Cardiac muscle cell (in vitro differentiated cells and primary cell): ENCODE results near the gene RHBDD2. TPM values are rescaled to one million over a fixed set of nuclear protein-coding genes. Genes with fewer than 3 reads are reported as not detected.
"Not testable (repeated sequence)": the region's sequence is repeated elsewhere in the genome, so short reads cannot be mapped to it uniquely, and the experiment has no call there.

Experiments
- DNase-seq, 2 donors: peaks; one replicate each; pipeline versions ENCODE4 v3.0.0 to v3.0.0-alpha.2; 2010 to 2017; ENCODE audit warnings: low read depth in 1 of 2, low spot score in 1 of 2
- H3K27ac ChIP-seq: fragments of 200-600 bp; sonication (generic); 2 replicates; pipeline ENCODE4 v1.5.1; 2016
- H3K27me3 ChIP-seq: fragments of 200-600 bp; sonication (generic); 2 replicates; pipeline ENCODE4 v1.6.0; 2016; ENCODE audit warnings: control low read depth
- H3K36me3 ChIP-seq: fragments of 200-600 bp; sonication (generic); 2 replicates; pipeline ENCODE4 v1.5.1; 2016; ENCODE audit warnings: control low read depth
- H3K4me1 ChIP-seq: fragments of 200-600 bp; sonication (generic); 2 replicates; pipeline ENCODE4 v1.8.1; 2017; ENCODE audit warnings: low read depth, mild to moderate bottlenecking, mixed run types
- H3K4me3 ChIP-seq: fragments of 200-600 bp; sonication (generic); 2 replicates; pipeline ENCODE4 v1.5.1; 2016; ENCODE audit warnings: mild to moderate bottlenecking
- H3K9me3 ChIP-seq: fragments of 200-600 bp; sonication (generic); 2 replicates; pipeline ENCODE4 v1.5.1; 2017; ENCODE audit warnings: low read depth, mild to moderate bottlenecking, control low read depth
- polyA plus RNA-seq: library from polyadenylated mRNA; unstranded; fragments of >200 nt; fragmentation: Nextera tagmentation; extraction: Ambion mirVana; gene quantifications from 2 replicates; pipeline ENCODE4 v1.2.1, GENCODE V29; 2016
- total RNA-seq: library from RNA; depleted of rRNA; stranded (reverse); fragments of >200 nt; gene quantifications from 2 replicates; pipeline ENCODE4 v1.2.3, GENCODE V29; 2016
- TF ChIP-seq, protein P1 (sequence below): IDR thresholded peaks from 2 replicates; pipeline ENCODE4 v1.5.1; 2012; ENCODE audit warnings: low read depth, mild to moderate bottlenecking, low read length

RHBDD2 gene
- total and polyA plus RNA-seq, 2 experiments from 2014 or later, result 83.6 to 223 TPM

GRCh38 chr7:75849573-75849972 is 29.3 kb upstream of the RHBDD2 start:
- Histone ChIP-seq H3K4me1 (no peaks in the 10 kb centered on the region), H3K27me3 (no peaks in the 10 kb centered on the region), H3K4me3 (no peak overlapping the region), H3K9me3 (no peaks in the 10 kb centered on the region), H3K27ac (no peak overlapping the region), H3K36me3 (no peaks in the 10 kb centered on the region)
- DNase-seq, result no peak
- TF ChIP-seq, protein P1, sequence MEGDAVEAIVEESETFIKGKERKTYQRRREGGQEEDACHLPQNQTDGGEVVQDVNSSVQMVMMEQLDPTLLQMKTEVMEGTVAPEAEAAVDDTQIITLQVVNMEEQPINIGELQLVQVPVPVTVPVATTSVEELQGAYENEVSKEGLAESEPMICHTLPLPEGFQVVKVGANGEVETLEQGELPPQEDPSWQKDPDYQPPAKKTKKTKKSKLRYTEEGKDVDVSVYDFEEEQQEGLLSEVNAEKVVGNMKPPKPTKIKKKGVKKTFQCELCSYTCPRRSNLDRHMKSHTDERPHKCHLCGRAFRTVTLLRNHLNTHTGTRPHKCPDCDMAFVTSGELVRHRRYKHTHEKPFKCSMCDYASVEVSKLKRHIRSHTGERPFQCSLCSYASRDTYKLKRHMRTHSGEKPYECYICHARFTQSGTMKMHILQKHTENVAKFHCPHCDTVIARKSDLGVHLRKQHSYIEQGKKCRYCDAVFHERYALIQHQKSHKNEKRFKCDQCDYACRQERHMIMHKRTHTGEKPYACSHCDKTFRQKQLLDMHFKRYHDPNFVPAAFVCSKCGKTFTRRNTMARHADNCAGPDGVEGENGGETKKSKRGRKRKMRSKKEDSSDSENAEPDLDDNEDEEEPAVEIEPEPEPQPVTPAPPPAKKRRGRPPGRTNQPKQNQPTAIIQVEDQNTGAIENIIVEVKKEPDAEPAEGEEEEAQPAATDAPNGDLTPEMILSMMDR, result no peak

DNA sequence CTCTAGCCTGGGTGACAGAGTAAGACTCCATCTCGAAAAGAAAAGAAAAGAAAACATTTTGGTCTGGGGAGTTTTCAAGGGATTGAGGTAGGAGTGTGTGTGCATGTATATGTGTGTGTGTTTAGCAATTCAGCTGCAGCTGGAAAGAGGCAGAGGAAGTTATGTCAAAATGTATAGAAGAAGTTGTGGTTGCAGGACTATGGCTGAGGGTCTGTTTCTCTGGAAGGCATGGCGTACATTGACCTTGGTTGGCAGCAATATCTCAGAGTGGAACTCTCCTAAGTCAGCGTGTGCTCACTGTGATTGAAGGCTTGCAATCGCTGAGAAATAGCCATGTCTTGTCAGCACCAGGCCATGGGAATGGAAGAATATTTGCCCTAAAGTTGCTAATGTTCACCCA is 28.6 kb upstream of the RHBDD2 start:
- H3K27me3 ChIP-seq, result no peaks in the 10 kb centered on the region
- H3K4me3 ChIP-seq, result no peak overlapping the region
- no peaks in the 10 kb centered on the region for H3K9me3 ChIP-seq
- DNase-seq, result no peak
- TF ChIP-seq, protein P1, result no peak
- H3K36me3 ChIP-seq, result no peaks in the 10 kb centered on the region
- H3K27ac ChIP-seq, result no peak overlapping the region
- no peaks in the 10 kb centered on the region for H3K4me1 ChIP-seq

DNA sequence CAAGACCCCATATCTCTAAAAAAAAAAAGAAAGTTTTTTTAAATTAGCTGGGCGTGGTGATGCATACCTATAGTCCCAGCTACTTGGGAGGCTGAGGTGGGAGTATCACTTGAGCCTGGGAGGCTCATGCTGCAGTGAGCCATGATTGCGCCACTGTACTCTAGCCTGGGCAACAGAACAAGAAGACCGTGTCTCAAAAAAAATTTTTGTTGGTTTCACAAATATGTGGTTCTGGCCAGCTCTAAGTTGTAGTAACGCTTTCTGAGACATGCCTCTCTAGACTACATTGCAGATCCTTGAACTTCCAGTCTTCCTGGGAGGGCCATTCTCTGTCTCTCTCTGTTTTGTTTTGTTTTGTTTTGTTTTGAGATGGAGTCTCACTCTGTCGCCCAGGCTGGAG is 24.6 kb upstream of the RHBDD2 start:
- Histone ChIP-seq H3K36me3 (no peaks in the 10 kb centered on the region), H3K4me1 (no peaks in the 10 kb centered on the region), H3K27me3 (no peaks in the 10 kb centered on the region), H3K4me3 (no peak overlapping the region), H3K27ac (no peak overlapping the region), H3K9me3 (no peaks in the 10 kb centered on the region)
- TF ChIP-seq, protein P1, result no peak
- peak in 1 of 2 donors; percentile 92 for DNase-seq

- not testable (repeated sequence) for H3K4me1 ChIP-seq, H3K4me3 ChIP-seq, H3K9me3 ChIP-seq, H3K27ac ChIP-seq, H3K27me3 ChIP-seq, H3K36me3 ChIP-seq
- DNase-seq, result peak in 1 of 2 donors; percentile 30
Observed at GRCh38 chr7:75854813-75855345, 24.0 kb upstream of the RHBDD2 start.

- H3K27me3 ChIP-seq, result no peaks in the 10 kb centered on the region
- H3K9me3 ChIP-seq, result no peaks in the 10 kb centered on the region
- H3K4me1 ChIP-seq, result no peaks in the 10 kb centered on the region
- H3K27ac ChIP-seq, result no peak overlapping the region
- TF ChIP-seq, protein P1, result no peak
- DNase-seq, result no peak
- H3K4me3 ChIP-seq, result no peak overlapping the region
- no peaks in the 10 kb centered on the region for H3K36me3 ChIP-seq
Observed at GRCh38 chr7:75856536-75856935, 22.3 kb upstream of the RHBDD2 start.

DNA sequence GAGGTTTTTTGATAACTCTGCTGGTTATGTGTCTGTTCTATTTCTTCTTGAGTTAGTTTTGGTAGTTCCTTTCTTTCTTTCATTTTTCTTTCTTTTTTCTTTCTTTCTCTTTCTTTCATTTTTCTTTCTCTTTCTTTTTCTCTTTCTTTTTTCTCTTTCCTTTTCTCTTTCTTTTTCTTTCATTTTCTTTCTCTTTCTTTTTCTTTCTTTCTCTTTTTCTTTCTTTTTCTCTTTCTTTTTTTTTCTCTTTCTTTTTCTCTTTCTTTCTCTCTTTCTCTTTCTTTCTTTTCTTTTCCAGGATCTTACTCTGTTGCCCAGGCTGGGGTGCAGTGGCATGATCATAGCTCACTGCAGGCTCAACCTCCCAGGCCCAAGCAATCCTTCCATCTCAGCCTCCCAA is 20.4 kb upstream of the RHBDD2 start:
- no peaks in the 10 kb centered on the region for H3K27me3 ChIP-seq
- TF ChIP-seq, protein P1, result no peak
- H3K4me1 ChIP-seq, result no peaks in the 10 kb centered on the region
- H3K4me3 ChIP-seq, result no peak overlapping the region
- no peak overlapping the region for H3K27ac ChIP-seq
- no peak for DNase-seq
- H3K9me3 ChIP-seq, result no peaks in the 10 kb centered on the region
- no peaks in the 10 kb centered on the region for H3K36me3 ChIP-seq
